NCI-H2081 treated with DMSO at 0.1 percent for 48 hours (cell line): ENCODE measurements around the gene HOXA7.

Source experiments
- DNase-seq: peaks from one replicate; lab custom pipeline; 2025; lab: John Stamatoyannopoulos, UW

HOXA7 gene

DNA sequence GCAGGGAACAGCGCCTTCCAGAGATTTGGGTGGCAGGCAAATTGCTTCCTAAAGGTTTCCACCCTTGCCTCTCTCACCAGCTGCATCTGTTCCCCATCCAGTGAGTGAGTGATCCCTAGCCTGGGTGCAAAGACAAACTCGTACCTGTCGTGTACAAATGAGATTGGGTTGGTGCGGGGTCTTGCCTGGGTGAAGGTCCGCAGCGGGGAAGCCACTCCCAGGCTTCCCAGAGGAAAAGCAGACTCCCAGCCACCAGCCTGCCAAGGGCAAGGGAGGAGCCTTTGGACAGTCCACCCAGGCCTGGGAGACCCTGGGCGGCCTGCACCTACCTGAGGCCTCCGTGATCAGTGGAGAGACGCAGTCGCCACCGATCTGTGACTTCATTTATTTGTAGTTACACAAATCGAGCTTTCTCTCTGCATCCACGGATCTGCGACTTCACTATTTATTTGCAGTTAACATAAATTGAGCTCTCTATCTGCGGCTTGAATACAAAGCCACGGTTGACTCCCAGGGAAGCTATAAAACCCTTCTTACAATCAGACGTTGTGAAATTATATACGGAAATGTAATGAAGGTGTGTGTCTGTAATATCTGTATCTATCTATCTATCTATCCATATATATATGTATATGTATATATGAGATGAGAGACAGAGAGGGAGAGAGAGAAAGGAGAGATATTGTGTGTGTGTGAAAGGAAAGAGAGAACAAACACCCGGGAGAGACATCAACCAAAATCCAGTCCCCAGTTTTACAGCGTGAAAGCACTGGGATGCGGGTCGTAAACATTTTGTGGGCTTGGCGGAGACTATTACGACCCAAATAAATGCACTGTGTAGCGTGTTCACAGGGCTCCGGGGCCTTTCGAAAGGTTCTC, 3.0 kb upstream of the HOXA7 start:
- no peak for DNase-seq

DNA sequence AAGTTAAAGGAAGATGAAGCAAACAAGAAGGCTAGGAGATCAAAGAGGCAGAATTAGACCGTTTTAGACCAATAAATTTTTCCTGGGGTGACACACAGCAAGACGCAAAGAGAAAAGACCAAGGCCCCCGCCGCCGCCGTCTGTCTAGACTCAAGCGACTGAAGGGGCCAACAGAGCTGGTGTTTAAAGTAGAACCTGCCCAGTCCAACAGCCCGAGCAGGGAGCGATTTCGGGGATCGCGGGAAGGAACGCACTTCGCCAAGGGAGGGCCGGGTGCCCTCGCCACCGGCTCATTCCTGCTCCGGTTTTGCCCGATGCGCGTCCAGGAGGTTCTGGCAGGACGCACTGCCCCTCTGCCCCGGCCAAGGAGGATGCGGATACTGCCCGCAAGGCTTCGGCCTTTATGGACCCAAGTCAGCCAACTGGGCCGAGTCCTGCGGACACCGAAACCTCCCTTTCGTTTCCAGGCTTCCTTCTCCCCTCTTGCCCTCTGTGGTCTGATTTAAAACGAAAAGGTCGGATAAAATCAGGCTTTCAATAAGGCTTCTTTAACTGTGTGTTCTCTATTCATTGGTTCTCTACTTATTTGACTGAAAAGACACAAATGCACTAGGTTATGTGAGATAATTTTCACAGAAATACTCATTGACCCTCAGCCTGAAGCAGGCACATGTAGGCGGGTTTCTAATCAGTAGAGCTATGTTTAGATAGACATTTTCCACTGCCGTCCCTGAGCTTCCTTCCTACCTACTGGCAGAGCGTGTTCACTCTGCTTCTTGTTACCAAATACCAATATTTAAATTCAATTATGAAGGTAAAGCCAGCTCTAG, 2.2 kb upstream of the HOXA7 start:
- no peak for DNase-seq

DNA sequence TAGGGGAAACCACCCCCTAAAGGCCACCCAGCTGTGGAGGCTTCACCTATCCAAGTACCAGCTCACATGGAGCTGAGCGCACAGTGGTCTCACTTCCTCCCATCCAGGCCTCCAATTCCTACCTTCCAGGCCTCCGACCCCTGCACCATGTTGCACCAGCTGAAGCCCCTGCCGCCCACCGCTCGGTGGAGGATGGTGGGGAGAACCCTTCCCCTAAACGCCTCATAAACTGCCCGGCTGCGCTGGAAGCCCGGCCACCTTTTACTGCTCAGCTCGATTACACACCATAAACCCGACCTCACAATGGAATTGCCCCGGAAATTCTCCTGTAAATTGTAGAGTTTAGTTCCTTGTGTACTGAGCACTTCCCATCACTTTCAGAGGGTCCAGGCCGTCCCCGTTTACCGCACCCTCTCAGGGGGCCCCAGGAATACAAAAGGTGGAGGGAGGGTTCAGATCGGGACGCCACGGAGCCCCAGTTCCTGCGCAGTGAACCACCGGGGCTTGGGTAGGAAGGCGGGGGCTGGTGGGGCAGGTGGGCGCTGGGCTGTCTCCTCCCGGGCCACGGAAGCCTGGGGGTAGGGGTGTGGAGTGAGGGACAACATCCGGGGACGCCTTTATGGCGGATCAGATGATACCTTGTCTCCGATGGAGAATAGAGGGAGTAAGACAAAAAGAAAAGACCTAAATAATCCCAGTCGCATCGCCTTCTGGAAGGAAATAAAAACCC, 1.4 kb upstream of the HOXA7 start:
- DNase-seq: no peak

DNA sequence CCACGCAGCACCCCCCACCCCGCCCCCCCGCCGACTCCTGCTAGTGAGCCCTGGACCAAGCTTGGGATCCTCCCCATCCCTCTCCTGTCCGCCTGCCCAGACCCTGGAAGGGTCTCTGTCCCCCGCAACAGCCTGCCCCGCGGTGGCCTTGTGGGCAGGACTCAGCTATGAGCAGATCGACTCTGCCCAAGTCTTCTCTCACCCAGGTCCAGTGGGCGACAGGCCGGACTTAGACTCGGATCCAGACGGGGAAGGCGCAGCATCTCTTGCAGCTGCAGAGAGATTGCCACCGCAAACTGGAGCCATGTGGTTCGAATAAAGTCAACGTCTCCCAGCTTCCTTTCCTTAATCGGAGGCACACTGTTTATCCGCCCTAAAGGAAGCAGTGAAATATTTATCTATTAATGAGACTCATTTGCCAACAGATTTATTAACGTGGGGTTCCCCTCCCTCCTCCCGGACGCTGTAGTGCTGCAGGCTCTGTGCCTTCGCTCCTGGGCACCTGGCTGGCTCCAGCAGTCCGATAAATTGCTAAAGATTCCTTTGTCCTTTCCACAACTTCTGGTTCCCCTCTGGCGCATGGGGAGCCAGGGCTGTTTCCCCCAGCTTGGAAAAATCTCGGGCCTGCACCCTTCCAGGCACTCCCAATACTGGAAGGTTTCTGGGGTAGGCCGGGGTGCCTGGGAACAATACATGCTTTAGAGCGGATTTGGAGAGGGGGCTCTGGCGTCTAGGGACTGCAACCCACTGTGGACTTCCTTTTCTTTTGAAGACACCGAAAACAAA, 634 bp upstream of the HOXA7 start:
- DNase-seq: no peak

DNA sequence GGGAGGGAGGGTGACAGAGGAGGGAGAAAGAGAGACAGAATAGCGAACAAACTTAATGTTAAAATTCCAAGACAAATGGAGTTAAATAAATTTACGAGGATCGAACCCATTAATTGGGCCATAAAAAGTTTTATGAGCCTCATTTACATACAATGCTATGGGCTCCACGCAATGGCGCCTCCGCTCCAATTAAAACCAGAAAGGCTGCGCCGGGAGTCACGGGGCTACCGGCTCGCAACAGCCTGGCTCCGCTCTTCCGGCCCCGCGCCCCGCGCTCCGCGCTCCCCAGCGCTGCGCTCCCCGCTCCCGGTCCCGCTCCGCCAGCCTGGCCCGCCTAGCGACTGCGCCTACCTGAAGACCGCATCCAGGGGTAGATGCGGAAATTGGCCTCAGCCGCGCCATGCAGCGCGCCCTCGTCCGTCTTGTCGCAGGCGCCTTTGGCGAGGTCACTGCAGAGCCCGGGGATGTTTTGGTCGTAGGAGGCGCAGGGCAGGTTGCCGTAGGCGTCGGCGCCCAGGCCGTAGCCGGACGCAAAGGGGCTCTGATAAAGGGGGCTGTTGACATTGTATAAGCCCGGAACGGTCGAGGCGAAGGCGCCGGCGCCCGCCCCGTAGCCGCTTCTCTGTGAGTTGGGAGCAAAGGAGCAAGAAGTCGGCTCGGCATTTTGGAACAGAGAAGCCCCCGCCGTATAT, 513 bp downstream of the HOXA7 start:
- DNase-seq: no peak

DNA sequence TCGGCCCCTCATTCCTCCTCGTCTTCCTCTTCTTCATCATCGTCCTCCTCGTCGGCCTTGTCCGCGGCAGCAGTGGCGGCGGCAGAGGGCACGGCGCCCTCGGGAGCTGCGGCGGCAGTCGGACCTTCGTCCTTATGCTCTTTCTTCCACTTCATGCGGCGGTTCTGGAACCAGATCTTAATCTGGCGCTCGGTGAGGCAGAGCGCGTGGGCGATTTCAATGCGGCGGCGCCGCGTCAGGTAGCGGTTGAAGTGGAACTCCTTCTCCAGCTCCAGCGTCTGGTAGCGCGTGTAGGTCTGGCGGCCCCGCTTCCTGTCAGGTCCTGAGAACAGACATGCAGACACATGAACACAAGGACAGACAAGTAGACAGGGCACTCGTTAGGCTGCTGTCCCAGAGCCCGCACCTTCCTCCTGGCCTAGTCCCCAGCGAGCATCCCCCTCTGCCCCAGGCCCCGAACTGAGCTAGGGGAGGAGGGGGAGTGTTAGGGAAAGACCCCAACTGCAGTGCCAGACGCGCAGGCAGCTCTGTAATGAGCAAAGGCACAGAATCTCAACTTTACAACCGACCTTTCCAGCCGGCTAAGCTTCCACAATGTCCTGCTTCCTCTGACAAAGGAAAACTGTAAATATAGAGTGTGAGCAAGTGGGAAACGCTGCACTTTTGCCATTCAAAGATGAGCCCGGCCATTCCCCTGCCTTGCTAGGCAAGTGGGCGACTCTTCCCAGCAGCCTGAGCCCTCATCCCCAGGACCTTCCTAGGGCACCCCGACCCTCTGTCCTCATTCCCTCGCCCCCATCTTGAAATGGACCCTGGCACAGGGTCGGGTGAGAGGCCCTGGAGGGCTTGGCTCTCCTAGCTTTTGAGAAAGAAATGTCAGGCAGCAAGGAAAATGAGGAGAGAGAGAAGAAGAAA, 1.3 kb downstream of the HOXA7 start:
- DNase-seq: no peak

DNA sequence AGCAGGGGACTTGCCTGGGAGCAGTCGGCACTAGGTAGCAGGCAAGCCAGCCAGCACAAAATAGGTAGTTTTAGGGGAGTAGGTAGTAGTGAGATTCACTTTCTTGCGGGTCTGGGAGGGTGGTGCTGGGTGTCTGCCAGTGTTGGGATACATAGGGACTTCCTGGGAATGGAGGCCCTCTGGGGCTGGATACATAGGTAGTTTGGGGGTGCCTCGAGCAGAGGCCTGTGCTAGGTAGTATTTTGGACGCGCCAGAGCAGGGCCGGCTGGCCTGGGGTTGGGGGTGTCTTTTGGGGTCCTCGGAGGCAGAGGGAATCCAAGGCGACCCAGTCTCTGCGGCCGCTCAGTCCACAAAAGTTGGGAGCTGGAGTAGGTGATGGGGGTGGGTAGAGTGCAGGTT, 2.1 kb downstream of the HOXA7 start:
- DNase-seq: no peak

DNA sequence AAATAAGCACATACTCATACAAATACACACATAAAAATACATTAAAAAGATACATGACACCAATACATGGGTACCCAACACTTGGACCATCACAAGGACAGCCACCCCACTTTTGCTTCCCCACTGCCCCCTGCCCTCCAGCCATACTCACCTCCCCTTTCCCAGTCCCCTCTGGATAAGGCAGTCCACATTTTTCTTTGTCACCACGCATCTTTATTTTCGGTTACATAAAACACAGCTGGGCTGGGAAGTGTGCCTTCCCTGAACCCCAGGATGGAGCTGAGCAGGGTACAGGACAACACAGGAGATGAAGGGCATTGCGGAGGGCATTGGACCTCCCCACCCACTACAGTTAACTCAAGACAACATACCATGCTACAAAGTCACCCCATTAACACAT, 2.9 kb downstream of the HOXA7 start:
- DNase-seq: no peak

DNA sequence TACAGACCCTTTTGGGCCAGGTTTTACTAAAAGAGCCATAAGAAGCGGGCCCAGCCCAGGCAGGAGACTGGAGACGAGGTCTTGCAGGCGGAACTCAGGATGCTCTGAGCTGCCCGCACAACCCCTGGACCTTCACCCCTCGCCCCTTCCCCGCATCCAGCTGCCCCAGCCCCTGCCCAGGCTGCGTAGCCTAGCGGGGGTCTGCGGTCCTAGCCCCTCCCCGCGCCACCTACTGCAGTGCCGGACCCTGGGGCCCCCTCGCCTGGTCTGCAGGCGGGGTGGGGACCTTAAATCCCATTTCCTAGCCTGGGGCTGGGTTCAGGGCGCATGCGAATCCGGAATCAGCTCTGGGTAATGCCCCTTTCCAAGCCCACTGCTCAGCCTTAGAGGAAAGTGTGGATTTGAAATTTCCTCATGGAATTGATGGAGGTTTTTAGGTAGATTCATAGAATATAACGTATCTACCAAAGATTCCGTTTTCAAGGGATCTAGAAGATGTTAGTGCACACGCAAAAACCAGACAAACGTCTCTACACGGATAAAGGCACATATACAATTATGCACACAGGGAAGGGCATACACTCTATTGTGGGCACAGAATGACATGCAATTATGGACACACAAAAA, 3.5 kb downstream of the HOXA7 start:
- DNase-seq: no peak

DNA sequence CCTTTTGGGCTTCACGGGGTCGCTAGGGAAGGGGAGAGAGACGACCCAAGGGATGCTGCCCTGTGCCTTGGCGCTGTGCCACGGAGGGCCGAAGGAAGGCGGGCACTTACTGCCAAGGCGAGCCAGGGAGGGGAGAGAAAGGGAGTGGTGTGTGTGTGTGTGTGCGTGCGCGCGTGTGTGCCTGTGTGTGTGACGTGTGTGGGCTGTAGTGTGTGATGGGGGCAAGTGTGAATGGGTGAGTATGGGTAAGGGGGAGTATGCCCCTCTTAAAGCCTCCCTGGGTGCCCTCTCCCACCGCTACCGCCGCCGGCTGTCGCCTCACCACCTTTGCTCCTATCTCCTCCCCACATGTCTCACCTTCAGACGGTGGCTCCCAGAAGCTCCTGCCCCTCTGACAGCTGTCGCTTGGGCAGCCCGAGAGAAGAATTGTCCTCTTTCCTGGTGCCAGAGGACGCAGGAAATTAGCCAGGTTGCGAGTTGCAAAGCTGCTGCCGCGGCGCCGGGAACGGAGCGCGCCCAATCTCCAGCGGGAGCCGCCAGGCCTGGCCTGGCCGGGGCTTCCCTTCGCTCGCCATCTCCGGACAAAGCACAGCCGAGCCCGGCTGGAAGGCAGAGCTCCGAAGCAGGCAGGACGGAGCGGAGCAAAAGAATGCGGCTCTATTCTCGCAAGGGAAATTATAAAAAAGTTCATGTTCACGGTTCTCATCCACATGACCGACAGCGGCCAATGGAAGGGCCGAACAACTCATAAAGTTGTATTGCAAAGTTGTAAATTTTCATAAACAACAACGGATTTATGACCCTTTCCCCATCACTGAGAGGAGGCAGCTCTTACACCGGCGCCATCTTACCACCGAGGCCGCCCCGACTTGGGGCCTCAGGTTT, 4.3 kb downstream of the HOXA7 start, which contains the start of gene HOXA3:
Gene HOXA3, minus strand, starts transcription at position 653 of the 885 bp plus-strand sequence. CDS start 41,943 bp downstream, outside the sequence.
- no peak for DNase-seq

DNA sequence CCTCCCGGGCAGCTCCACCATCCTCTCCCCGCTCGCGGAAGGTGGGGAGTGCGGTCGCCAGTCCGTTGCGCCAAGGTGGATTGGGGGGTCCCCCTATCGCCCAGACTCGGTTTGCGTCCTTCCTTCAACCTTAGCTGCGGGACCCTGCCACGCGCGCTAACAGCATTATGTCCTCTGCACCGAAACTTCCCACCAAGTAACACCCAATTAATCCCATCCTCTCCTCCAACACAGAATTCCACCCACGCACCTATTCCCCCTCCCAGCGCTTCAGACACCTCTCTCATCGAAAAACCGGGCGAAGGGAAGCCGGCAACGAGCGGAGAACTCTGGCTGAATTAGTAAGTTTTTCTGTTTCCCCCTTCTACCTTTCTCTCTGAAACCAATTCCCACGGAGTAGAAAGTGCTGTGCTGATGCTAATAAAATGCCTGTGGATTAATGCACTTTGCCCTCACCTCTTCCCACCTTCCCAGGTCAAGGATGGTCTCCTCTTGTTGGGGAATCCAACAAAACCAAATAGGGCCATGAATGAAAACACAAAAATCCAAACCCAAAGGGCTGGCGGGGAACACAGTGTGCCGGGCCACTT, 5.0 kb downstream of the HOXA7 start:
- no peak for DNase-seq

DNA sequence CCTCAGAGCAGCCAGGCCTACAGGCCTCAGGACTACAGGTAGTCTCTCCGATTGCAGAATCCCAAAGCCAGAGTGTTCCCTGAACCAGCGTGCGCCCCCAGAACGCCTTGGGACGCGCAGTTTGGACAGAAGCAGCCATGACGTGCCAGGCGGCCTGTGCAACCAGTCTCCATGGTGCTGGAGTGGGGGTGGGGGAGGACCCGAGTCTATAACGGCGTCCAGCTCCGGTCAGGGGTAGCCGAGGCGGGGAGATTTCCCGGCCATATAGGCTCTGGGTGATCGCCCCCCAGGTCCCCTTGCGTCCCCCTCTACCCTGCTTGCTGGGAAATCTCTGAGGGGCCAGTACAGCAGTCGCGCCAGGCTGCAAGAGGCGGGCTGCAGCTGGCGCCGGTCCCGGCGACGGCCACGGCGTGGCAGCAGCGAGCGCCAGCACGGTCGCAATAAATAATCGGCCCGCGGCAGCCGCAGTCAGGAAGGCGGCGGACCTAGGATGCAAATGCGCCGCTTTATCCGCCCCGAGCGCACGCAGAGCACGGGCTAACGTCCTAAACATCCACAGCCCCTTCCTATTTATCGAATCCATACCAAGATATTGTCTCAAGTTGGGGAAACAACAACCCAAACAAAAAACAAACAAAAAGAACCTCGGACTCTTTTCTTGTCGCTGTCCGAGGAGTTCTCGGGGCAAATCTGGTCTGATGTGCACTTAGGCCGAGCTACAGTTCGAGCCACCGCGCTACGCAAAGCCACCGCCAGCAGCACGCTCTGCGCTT, 5.7 kb downstream of the HOXA7 start:
- no peak for DNase-seq

DNA sequence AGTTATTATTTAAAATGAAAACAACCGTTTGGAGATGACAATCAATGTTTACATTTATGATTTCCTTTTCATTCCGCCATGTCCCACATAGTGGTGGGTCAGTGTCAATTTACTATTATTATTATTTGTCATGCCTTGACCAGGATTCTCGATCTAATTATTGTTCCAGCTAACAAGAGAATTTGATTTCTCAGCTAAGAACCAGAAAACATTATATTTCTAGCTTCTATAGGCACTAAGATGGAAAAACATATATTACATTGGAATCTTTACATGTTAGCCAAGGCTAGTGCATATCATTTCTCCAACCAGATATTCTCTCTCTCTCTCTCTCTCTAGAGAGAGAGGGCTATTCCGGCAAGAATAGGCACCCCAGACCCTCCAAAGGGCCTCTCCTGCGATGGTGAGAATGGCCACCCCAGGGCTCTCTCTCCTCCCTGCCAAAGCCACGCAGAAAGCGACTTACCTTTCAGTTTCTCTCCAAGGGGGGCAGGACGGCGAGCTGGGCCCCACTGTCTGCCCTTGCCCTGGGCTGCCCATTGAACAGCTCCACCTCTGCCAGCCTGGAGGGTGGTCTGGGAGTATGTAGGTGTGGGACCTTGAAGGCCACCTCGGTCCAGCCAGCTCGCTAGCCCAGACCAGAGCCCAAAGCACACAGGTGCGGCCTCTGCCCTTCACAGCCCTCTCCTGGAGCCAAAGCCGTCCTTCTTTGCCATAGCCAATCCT, 6.5 kb downstream of the HOXA7 start:
- no peak for DNase-seq

DNA sequence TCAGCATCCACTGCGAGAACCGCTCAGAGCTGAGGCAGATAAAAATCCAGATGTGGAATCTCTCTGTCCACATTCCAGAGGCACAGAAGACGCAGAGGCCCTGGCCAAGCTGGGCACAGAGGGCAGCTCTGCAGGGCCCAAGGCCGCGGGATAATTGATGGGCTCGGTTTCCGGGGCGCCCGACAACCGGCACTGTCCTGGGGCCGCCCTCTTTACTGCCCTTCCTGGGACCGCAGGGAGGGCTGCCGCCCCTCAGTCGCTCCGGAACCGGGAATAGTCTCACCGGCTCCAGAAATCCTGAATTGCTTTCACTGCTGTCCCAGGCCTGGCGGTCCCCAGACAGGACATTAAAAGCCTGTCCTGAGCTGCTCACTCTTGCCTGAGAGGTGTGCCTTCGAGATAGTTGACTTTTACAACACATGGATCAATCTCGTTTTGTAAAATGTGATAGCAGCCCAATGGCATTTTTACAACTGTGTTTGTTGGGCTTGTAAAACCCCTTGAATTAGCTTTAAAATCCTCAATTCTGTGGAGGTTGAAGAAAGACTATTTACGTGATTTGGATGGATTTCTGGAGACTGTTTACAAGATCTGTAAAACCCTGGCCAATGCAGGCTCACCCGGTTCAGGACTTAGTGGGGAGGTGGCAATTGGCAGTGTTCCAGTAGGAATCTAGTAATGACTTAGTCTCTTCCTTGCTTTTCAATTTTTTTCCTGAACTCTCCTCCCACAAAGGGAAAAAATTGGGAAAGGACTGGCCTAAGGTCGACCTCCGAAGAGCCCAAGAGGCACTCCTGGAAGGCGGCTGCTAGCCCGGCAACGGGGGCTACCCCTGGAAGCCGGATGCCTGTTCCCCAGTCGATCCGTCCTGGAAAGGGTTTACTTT, 7.5 kb downstream of the HOXA7 start:
- DNase-seq: no peak

DNA sequence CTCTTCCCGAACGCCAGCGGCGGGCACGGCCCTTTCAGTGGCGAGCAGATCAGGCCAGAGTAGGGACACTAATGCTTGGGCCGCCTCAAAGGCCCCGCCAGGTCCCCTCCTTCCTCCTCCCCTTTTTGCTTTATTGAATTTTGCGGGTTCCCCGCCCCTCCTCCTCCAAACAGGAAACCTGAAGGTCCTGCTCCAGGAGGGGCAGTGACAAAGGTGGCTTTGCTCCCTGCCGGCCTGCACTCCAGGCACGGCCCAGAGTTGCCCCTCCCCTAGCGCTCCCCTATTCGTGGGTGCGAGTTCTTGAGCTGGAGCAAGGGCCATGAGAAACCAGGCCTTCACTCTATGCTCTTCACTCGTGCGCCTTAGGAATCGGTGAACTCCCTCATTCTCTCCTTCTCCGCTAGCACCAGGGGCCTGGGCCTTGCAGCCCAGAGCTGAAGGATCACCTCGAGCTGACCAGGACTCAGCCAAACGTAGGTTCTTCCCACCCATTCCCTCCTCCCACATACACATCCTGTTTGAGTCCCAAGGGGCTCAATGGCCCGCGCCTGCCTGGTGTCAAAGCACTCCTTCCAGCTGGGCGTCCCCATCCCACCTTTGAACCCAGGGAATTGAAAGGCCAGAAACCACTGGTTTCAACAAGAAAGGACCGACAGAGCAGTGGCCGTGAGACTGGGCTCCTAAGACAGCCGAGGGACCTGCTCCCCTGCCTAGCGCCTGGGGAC, 8.3 kb downstream of the HOXA7 start:
- no peak for DNase-seq
